Calu3 (cell line): ENCODE results near the gene EIPR1. TPM values are rescaled to one million over a fixed set of nuclear protein-coding genes. Genes with fewer than 3 reads are reported as not detected.

Experiments
- BruUV-seq: library from RNA; stranded (reverse); fragments of 400-500 nt; replicated peaks from 2 replicates; lab custom pipeline; 2021; lab: Mats Ljungman, UMichigan
- CTCF ChIA-PET: fragments of 300-600 bp; sonication (Branson Sonifier 250); formaldehyde crosslinking; loops from one replicate; lab custom pipeline; 2022; ENCODE audit warnings: antibody characterized with exemption; lab: Charles Lee
- DNase-seq: peaks from one replicate; pipeline ENCODE4 v3.0.0; 2022
- H3K27ac Mint-ChIP-seq: one replicate; pipeline ENCODE4 v1.8.0; 2022; ENCODE audit warnings: mixed read lengths; ENCODE audit not compliant: unreplicated experiment
- H3K27me3 Mint-ChIP-seq: one replicate; pipeline ENCODE4 v1.8.0; 2022; ENCODE audit warnings: mixed read lengths; ENCODE audit not compliant: unreplicated experiment
- H3K36me3 Mint-ChIP-seq: one replicate; pipeline ENCODE4 v1.8.0; 2022; ENCODE audit warnings: mild to moderate bottlenecking, moderate library complexity, mixed read lengths; ENCODE audit not compliant: insufficient read depth, unreplicated experiment
- H3K4me1 Mint-ChIP-seq: one replicate; pipeline ENCODE4 v1.8.0; 2022; ENCODE audit warnings: mild to moderate bottlenecking, low read depth, mixed read lengths; ENCODE audit not compliant: unreplicated experiment
- H3K4me3 Mint-ChIP-seq: one replicate; pipeline ENCODE4 v1.8.0; 2022; ENCODE audit warnings: mild to moderate bottlenecking, low read depth, moderate library complexity, mixed read lengths; ENCODE audit not compliant: unreplicated experiment
- H3K9me3 Mint-ChIP-seq: one replicate; pipeline ENCODE4 v1.8.0; 2022; ENCODE audit warnings: low read depth, mixed read lengths; ENCODE audit not compliant: unreplicated experiment
- CTCF ChIP-seq: fragments of 200-600 bp; IDR thresholded peaks from one replicate; pipeline ENCODE4 v1.8.0; 2022; ENCODE audit warnings: antibody characterized with exemption; ENCODE audit not compliant: unreplicated experiment
- intact Hi-C: fragments of 100-400 bp; cut with micrococcal nuclease; formaldehyde crosslinking; loops from one replicate; pipeline ENCODE4 v1.10.0; 2022; ENCODE audit not compliant: unreplicated experiment
- total RNA-seq: library from RNA; stranded (reverse); gene quantifications from 2 replicates; pipeline ENCODE4 v1.2.3, GENCODE V29; 2022

Gene EIPR1
- total RNA-seq, 1 experiment from 2014 or later, result 31.7 TPM

GRCh38 chr2:3224681-3225080, 152.9 kb downstream of the EIPR1 start:
- CTCF ChIA-PET, result no interaction called here
- Mint-ChIP-seq H3K4me1 (no peaks in the 10 kb centered on the region), H3K36me3 (peaks cover under 1% of the 10 kb centered on the region), H3K27ac (no peak overlapping the region), H3K4me3 (no peak overlapping the region), H3K9me3 (peaks cover 16% of the 10 kb centered on the region), H3K27me3 (no peaks in the 10 kb centered on the region)
- no peak for DNase-seq
- TF ChIP-seq CTCF, result no peak
- BruUV-seq, result no TSS peak
- intact Hi-C loops, result no loop called here

- Mint-ChIP-seq H3K4me1 (no peaks in the 10 kb centered on the region), H3K27ac (no peak overlapping the region), H3K27me3 (no peaks in the 10 kb centered on the region), H3K9me3 (peaks cover 15% of the 10 kb centered on the region), H3K4me3 (no peak overlapping the region), H3K36me3 (no peaks in the 10 kb centered on the region)
- no peak for TF ChIP-seq CTCF
- DNase-seq, result no peak
- intact Hi-C loops, result no loop called here
- no TSS peak for BruUV-seq
- CTCF ChIA-PET, result no interaction called here
Observed at GRCh38 chr2:3223080-3223923, 154.3 kb downstream of the EIPR1 start.

GRCh38 chr2:3222636-3223035, 155.0 kb downstream of the EIPR1 start:
- TF ChIP-seq CTCF, result no peak
- Mint-ChIP-seq H3K4me1 (no peaks in the 10 kb centered on the region), H3K36me3 (no peaks in the 10 kb centered on the region), H3K9me3 (peaks cover 15% of the 10 kb centered on the region), H3K27ac (no peak overlapping the region), H3K27me3 (no peaks in the 10 kb centered on the region), H3K4me3 (no peak overlapping the region)
- intact Hi-C loops, result no loop called here
- BruUV-seq, result no TSS peak
- no peak for DNase-seq
- CTCF ChIA-PET, result interaction anchor here (0.5 kb wide), 1 partner anchor 95 kb away, joined by 3 read pairs; no protein-coding TSS in a partner anchor

GRCh38 chr2:3219536-3219935, 158.1 kb downstream of the EIPR1 start:
- H3K27me3 Mint-ChIP-seq, result no peaks in the 10 kb centered on the region
- H3K9me3 Mint-ChIP-seq, result peaks cover 6% of the 10 kb centered on the region
- H3K4me1 Mint-ChIP-seq, result no peaks in the 10 kb centered on the region
- no peak overlapping the region for H3K27ac Mint-ChIP-seq
- DNase-seq, result no peak
- CTCF ChIA-PET, result no interaction called here
- BruUV-seq, result no TSS peak
- no peak for TF ChIP-seq CTCF
- H3K4me3 Mint-ChIP-seq, result no peak overlapping the region
- intact Hi-C loops, result no loop called here
- no peaks in the 10 kb centered on the region for H3K36me3 Mint-ChIP-seq
